ENCODE measurements around the gene SYNGR3. TPM values are rescaled to one million over a fixed set of nuclear protein-coding genes. Genes with fewer than 3 reads are reported as not detected.

Gene SYNGR3
- polyA plus RNA-seq, 3 donors from 2014 or later = 4.6 to 6.7 (median 6.4) TPM

DNA sequence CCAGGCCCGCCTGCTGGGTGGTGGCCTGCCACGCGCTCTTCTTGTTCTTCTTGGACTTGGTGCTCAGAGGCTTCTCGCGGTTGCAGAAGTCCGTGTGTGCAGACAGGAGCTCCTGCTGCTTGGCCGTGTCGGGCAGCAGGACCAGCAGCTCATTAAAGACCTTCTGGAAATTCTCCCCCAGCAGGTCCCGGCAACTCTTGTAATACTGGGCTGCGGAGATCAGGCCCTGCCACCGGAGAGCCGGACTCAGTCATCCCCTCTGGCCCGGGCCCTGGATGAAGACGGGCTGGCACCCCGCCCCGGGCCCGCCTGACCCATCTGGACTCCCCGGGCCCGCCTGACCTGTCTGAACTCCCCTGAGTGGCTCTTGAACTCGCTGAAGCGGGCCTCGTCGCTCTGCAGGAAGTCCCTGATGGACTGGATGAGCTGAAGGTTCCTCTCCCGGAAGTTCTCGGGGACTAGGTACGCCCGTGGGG, 8.6 kb downstream of the SYNGR3 start:
- H3K36me3 Mint-ChIP-seq = peaks cover 0 to 10% (median 4%) of the 10 kb centered on the region in 3 donors
- no peak overlapping the region for H3K27ac Mint-ChIP-seq
- H3K9me3 Mint-ChIP-seq = no peaks in the 10 kb centered on the region
- peaks cover 0 to 3% (median 2%) of the 10 kb centered on the region in 3 donors for H3K27me3 Mint-ChIP-seq (ENCODE audit: low read depth in 3 of 3)
- no peak for DNase-seq
- H3K4me1 Mint-ChIP-seq = peaks cover 10 to 11% of the 10 kb centered on the region in 2 donors
- H3K4me3 Mint-ChIP-seq = no peak overlapping the region

DNA sequence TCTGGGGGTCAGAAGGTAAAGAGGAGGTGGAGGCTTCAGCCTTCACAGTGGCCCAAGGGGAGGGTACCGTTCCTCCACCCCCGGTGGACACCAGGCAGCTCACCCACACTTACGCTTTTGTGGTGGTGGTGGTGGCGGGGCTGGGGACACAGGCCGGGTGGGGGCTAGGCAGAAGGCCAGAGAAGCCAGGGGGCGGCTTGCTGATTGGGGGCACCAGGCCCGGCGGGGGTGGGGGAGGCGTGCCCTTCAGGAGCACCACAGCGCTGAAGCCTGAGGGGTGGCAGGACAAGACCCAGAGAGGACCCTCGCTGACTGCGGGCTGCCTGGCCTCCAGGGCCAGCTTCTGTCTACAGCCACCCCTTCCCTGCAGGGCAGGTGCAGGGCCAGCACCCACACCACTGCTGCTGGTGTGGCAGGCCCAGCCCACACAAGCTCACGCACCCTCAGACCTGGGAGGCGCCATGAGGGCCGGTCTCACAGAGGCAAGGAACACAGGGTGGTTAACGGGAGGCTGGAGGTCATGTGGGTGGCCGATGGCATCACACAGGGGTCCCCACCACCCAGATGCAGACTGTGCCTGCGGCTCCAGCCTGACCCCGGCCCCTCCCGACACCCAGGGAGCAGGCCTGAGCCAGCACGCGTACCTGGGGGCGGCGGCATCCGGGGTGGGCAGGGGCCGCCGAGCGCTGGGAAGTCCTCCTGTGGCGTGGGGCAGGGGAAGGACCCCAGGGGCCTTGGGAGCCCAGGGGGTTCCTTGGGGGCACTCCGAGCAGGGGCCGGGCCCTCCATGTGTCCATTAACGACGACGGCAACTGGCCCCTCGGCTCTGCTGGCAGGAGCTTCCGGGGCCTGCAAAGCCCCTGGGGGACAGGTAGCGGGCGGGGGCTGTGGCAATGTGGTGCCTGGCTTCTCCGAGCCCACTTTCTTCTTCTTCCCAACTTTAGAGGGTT, 9.4 kb downstream of the SYNGR3 start:
- no peaks in the 10 kb centered on the region for H3K9me3 Mint-ChIP-seq
- H3K27ac Mint-ChIP-seq = no peak overlapping the region

DNA sequence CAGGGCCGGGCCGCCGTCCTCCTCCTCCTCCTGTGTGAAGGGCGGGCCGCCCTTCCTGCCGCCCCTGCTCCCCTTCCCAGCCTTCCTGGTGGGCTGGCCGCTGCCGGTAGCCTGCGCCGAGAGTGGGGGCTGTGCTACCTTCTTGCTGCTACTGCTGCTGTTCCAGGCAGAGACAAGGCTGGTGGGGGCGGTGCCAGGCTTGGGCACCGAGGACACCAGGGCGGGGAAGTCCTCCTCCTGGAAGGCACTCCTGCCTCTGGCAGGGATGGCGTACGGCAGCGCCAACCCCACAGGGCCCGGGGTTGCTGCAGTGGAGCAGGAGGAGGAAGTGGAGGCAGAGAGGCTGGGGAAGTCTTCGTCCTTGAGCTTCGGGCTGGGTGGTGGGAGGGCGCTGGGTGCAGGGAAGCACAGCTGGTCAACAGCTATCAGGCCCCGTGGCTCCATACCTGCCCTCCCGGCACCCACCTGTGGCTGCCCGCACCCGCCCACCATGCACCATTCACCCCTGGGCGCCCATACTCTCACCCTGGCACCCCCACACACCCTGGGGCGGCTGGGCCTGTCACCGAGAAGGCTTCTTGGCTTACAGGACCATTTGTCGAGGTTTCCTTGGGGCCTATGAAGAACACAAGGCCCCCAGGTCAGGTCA, 10.2 kb downstream of the SYNGR3 start:
- DNase-seq = no peak

More for the DNA sequence above, 9.4 kb downstream of the SYNGR3 start:
- Mint-ChIP-seq H3K27me3 (ENCODE audit: low read depth in 3 of 3) (peaks cover 0 to 1% (median 0%) of the 10 kb centered on the region in 3 donors), H3K4me3 (no peak overlapping the region), H3K4me1 (peaks cover 5 to 11% of the 10 kb centered on the region in 2 donors), H3K36me3 (peaks cover 0 to 10% (median 4%) of the 10 kb centered on the region in 3 donors)
- no peak for DNase-seq

DNA sequence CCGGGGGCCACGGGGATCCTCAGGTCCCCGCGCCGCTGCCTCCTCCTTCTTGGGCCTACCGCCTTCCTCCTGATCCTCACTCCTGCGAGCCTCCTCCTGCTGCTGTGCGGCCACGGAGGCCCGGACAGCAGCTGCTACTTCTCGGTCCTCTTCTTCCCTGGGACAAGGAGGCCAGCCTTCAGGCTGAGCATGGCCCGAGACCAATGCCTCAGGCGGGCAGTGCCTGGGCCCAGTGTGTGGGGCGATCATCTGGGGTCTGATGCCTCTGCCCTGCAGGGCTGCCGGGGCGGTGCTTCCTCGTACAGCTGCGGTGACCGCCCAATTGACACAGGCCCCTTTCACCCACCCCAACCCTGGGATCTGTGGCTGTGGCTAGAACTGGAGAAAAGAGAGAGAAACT, 11.3 kb downstream of the SYNGR3 start:
- H3K27ac Mint-ChIP-seq = no peak overlapping the region

More for the DNA sequence above, 10.2 kb downstream of the SYNGR3 start:
- H3K27ac Mint-ChIP-seq = no peak overlapping the region
- no peaks in the 10 kb centered on the region for H3K9me3 Mint-ChIP-seq
- H3K4me1 Mint-ChIP-seq = peaks cover 5 to 11% of the 10 kb centered on the region in 2 donors
- H3K27me3 Mint-ChIP-seq (ENCODE audit: low read depth in 3 of 3) = peaks cover 0 to 1% (median 0%) of the 10 kb centered on the region in 3 donors
- H3K36me3 Mint-ChIP-seq = peaks cover 0 to 10% (median 4%) of the 10 kb centered on the region in 3 donors
- H3K4me3 Mint-ChIP-seq = no peak overlapping the region

DNA sequence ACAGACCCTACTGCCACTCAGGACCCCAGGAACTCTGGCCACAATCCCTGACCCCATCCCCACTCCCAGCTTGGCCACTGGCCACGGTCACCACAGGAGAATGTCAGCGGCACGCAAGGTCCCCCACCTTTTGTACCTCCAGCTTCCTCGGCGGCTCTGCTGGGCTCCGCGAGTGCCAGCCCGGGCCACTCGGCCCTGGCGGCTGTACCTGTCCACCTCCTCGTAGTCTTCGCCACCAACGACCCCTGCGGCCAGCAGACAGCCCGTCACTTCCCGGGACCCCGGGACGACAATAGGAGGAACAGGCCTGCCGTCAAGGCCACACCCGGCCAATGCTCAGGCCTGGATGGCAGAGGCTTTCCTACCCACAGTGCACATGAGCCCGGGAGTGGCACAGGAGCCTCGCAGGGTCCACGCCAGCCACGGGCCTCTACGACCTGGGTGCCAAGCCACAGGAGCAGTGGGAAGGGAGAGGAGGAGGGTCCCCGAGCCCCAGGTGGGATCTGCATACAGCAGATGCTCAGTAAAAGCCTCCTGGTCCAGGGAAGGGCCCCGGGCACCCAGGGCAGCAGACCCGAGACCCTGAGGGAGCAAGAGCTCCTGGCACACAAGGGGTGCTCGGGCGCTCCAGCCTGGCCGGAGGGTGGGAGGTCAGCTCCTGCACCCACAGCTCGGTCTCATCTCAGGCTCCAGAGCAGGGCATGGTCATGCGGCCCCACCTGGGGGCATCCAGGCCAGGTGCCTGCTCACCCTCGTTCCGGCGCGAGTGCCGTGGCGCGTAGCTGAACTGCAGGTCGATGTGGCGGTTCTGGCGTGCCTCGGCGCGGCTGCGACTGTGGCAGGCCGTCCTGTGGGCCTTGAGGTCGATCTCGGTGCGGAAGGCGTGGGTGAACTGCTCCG, 11.9 kb downstream of the SYNGR3 start:
- H3K36me3 Mint-ChIP-seq = peaks cover 0 to 10% (median 4%) of the 10 kb centered on the region in 3 donors
- H3K4me1 Mint-ChIP-seq = peaks cover 4 to 11% of the 10 kb centered on the region in 2 donors
- H3K27ac Mint-ChIP-seq = no peak overlapping the region
- no peak overlapping the region for H3K4me3 Mint-ChIP-seq
- DNase-seq = no peak
- no peaks in the 10 kb centered on the region for H3K9me3 Mint-ChIP-seq
- peaks cover 0 to 1% (median 0%) of the 10 kb centered on the region in 3 donors for H3K27me3 Mint-ChIP-seq (ENCODE audit: low read depth in 3 of 3)

More for the DNA sequence above, 11.3 kb downstream of the SYNGR3 start:
- DNase-seq = no peak
- Mint-ChIP-seq H3K4me3 (no peak overlapping the region), H3K27me3 (ENCODE audit: low read depth in 3 of 3) (peaks cover 0 to 1% (median 0%) of the 10 kb centered on the region in 3 donors), H3K4me1 (peaks cover 6 to 13% of the 10 kb centered on the region in 2 donors), H3K9me3 (no peaks in the 10 kb centered on the region), H3K36me3 (peaks cover 0 to 10% (median 4%) of the 10 kb centered on the region in 3 donors)

DNA sequence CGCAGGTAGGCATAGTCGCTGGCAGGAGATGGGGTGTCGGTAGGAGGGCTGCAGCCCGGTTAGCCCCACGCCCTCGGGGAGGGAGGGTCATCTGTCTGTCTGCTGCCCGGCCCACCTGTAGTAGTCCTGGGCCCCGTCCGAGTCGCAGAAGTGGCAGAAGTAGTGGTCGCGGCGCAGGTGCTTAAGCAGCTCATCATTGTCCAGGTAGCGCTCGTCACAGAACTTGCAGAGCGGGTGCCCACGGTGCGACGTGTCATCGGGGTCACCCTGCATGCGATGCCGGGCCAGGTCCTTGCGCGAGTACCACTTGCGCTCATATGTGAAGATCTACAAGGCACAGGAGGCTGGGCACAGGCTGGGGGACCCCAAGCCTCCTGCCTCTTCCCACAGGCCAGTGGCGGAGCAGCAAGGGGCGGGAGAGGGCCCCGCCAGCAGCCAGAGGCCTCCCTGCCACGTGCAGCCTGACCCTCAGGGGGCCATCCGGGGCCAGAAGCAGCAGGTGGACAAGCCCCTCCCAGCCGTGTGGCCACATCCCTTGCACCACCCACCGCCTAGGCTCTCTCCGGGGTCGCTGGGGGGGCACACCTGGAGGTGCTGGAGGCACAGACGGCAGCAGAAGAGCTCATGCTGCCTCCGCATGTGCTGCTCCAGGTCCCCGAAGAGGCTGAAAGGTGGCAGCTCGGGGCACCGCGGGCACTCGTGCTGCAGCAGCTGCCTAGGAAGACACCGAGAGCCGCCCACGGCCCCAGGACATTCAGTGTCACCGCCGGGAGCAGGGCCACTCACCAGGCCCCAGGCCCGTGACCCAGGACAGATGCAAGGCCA, 12.8 kb downstream of the SYNGR3 start:
- DNase-seq = no peak
- peaks cover 0 to 6% (median 0%) of the 10 kb centered on the region in 3 donors for H3K36me3 Mint-ChIP-seq
- no peak overlapping the region for H3K4me3 Mint-ChIP-seq
- H3K27ac Mint-ChIP-seq = no peak overlapping the region
- no peaks in the 10 kb centered on the region for H3K9me3 Mint-ChIP-seq
- peaks cover 0 to 1% (median 0%) of the 10 kb centered on the region in 3 donors for H3K27me3 Mint-ChIP-seq (ENCODE audit: low read depth in 3 of 3)
- peaks cover 9 to 15% of the 10 kb centered on the region in 2 donors for H3K4me1 Mint-ChIP-seq

- H3K36me3 Mint-ChIP-seq = peaks cover 0 to 1% (median 0%) of the 10 kb centered on the region in 3 donors
- DNase-seq = no peak
- H3K4me1 Mint-ChIP-seq = peaks cover 16 to 22% of the 10 kb centered on the region in 2 donors
- peak overlapping the region in 1 of 6 donors; percentile 64 for H3K27ac Mint-ChIP-seq
- H3K4me3 Mint-ChIP-seq = no peak overlapping the region
- peaks cover 0 to under 1% (median 0%) of the 10 kb centered on the region in 3 donors for H3K27me3 Mint-ChIP-seq (ENCODE audit: low read depth in 3 of 3)
- no peaks in the 10 kb centered on the region for H3K9me3 Mint-ChIP-seq
Measured at GRCh38 chr16:2003231-2003826, 13.6 kb downstream of the SYNGR3 start.

DNA sequence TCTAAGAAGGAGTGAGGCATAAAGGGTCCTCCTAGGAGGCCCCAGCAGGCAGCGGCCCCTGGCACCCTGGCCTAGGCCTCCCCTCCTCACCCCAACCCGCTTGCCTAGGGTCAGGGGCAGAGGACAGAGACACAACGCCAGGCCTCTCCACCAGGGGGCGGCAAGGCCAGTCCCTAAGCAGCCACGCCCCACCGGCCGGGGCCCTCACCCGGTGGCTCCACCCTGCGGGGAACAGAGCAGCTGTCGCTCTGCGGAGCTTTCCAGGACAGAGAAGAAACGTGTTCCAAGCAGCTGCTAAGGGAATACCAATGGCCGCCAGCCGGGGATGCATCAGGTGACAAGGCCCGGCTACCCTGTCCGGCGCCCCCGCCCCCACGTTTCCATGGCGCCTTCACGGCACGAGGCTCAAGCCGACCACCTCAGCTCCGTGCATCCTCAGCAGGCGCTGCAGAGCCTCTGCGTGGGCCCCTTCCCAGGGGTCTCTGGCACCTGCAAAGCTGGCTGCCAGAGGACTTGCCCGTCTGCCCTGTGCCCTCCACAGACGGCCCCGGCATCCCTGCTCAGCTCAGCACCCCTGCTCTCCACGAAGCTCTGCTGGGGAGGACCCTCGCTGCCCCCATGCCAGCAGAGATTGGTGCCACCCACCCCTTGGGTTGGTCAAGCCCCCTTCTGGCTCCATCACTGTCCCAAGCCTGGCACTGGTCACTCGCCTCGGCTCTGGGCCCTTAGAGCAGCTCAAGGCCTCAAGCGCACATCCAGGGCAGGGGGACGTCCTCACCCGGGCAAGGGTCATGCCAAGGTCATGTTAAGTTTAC, 14.3 kb downstream of the SYNGR3 start:
- peaks cover 0 to 3% (median 0%) of the 10 kb centered on the region in 3 donors for H3K27me3 Mint-ChIP-seq (ENCODE audit: low read depth in 3 of 3)
- H3K4me3 Mint-ChIP-seq = no peak overlapping the region
- no peaks in the 10 kb centered on the region for H3K9me3 Mint-ChIP-seq
- H3K27ac Mint-ChIP-seq = no peak overlapping the region
- peaks cover 23 to 30% of the 10 kb centered on the region in 2 donors for H3K4me1 Mint-ChIP-seq
- peak; percentile 76 to 84 (median 82) for DNase-seq
- no peaks in the 10 kb centered on the region for H3K36me3 Mint-ChIP-seq

- peaks cover 25 to 32% of the 10 kb centered on the region in 2 donors for H3K4me1 Mint-ChIP-seq
- H3K4me3 Mint-ChIP-seq = no peak overlapping the region
- H3K36me3 Mint-ChIP-seq = no peaks in the 10 kb centered on the region
- H3K27me3 Mint-ChIP-seq (ENCODE audit: low read depth in 3 of 3) = peaks cover 0 to 3% (median 0%) of the 10 kb centered on the region in 3 donors
- no peak for DNase-seq
- peak overlapping the region in 1 of 6 donors; percentile 30 for H3K27ac Mint-ChIP-seq
- no peaks in the 10 kb centered on the region for H3K9me3 Mint-ChIP-seq
Measured at GRCh38 chr16:2004795-2005517, 15.2 kb downstream of the SYNGR3 start.

DNA sequence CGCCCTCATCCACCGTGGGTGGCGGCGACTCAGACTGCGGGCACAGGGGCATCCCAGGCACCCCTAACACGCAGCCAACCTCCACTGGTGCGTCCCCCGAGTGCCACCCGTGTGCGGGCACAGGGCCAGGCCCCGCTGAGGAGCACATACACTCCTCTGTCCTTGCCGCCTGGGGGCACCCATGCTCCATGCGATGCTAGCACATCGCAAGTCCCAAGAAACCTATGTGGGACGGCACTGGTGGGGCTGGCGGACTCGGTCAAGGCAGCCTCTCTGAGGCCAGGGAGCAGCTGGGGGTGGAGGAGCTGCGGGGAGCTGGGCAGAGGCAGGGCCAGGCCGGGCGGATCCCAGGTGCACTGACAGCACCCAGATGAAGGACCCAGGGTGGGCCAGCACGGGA, 15.9 kb downstream of the SYNGR3 start:
- Mint-ChIP-seq H3K4me3 (no peak overlapping the region), H3K9me3 (no peaks in the 10 kb centered on the region), H3K27ac (peak overlapping the region in 2 of 6 donors; percentile 27 to 78), H3K4me1 (peaks cover 31 to 37% of the 10 kb centered on the region in 2 donors), H3K36me3 (no peaks in the 10 kb centered on the region), H3K27me3 (ENCODE audit: low read depth in 3 of 3) (peaks cover 0 to 3% (median 0%) of the 10 kb centered on the region in 3 donors)
- no peak for DNase-seq

GRCh38 chr16:2006317-2006716, 16.5 kb downstream of the SYNGR3 start:
- Mint-ChIP-seq H3K4me1 (peaks cover 31 to 37% of the 10 kb centered on the region in 2 donors), H3K4me3 (peak overlapping the region in 1 of 5 donors; percentile 17), H3K36me3 (no peaks in the 10 kb centered on the region), H3K9me3 (no peaks in the 10 kb centered on the region), H3K27ac (peak overlapping the region in 5 of 6 donors; percentile 27 to 79 (median 57)), H3K27me3 (ENCODE audit: low read depth in 3 of 3) (peaks cover 0 to 3% (median 0%) of the 10 kb centered on the region in 3 donors)
- DNase-seq = no peak
